Ramos (cell line): Measurements from ENCODE around the gene TIMM9.
"Not testable (repeated sequence)": the region's sequence is repeated elsewhere in the genome, so short reads cannot be mapped to it uniquely, and the experiment has no call there.

ENCODE experiments used
- in situ Hi-C: fragments of 300-500 bp; cut with MboI; formaldehyde crosslinking; loops from one replicate; pipeline ENCODE4 v1.14.3; 2022; ENCODE audit warnings: low sequenced_read_pairs; ENCODE audit not compliant: unreplicated experiment

The TIMM9 gene, protein sequence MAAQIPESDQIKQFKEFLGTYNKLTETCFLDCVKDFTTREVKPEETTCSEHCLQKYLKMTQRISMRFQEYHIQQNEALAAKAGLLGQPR

DNA sequence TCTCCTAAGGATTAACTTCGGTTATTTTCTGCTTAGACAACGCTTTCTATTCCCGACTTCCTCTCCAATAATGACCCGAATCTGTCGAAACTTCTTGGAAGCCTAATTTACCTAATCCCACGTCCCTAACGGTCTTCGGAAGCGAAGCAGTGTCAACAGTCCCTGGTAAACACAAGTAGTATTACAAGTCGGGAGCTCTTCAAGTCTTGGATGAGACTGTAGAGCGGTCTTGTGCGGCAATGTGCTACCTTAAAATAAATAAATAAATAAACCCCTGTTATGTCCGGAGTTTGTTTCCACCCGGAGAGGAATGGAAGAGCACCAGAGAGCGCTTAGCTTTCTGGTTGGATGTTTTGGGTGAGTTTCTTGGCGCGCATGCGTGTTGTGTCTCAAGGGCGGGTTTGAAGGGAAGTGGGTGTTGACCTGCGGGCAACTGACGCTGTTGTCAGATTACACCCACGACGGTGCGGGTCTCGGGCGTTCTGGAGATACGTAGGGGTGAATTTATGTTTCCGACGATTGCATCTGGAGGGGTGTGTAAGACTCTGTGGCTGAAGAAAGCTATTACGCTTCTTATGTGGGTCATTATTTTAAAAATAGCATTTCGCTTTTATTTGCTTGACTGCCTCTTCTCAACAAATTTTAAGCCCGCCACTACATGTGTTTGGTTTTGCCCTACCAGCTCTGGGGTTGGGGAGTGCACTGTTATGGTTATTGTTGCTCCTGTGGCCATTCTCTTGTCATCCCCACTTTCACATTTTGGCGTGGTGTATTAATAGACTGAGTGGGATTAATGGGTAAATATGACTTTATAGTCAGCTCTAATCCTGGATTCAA lies at the start of gene TIMM9, which contains the start of gene KIAA0586:
TSS of gene TIMM9 (minus strand) at position 251 of the 837 bp plus-strand sequence. CDS start 15,586 bp downstream, outside the sequence.
TSS of gene KIAA0586 (plus strand) at position 439 of the 837 bp plus-strand sequence. CDS start 546 bp downstream, outside the sequence.
- in situ Hi-C loops, result no loop called here

DNA sequence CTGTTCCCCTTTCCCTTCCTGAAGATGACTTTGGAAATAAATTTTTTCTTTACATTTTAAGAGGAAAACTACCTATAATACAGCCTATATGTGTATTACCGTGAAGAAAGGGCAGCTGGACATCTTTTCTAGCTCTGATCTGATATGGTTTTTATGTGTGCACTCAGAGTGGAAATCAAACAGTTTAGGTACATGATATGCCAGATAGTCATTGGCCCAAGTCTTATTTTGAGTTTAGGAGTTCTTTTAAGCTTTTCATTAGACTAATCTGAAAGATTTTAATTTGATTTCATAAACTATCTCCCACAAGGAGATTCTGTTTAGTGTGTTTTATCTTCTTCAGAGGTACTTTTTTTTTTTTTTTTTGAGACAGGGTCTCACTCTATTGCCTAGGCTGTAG lies 49.0 kb upstream of the TIMM9 start:
- in situ Hi-C loops, result no loop called here

DNA sequence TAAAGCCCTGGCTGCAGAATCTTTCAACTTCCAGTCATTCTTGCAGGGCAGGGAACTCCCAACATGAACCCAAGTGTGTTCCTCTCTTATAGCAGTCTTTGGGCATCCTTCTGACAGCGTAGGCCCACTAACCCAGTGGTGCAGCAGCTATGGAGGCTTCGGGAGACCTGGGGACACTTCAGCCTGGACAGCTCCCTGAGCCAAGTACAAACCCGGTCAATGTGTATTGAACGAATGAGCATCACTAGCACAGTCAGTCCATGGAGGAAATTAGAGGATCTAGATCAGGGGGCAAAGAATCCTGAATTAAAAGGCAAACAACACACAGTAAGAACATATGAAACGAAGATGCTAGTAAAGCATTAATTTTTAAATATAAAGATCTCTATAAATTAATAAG lies 42.0 kb upstream of the TIMM9 start:
- in situ Hi-C loops, result no loop called here

DNA sequence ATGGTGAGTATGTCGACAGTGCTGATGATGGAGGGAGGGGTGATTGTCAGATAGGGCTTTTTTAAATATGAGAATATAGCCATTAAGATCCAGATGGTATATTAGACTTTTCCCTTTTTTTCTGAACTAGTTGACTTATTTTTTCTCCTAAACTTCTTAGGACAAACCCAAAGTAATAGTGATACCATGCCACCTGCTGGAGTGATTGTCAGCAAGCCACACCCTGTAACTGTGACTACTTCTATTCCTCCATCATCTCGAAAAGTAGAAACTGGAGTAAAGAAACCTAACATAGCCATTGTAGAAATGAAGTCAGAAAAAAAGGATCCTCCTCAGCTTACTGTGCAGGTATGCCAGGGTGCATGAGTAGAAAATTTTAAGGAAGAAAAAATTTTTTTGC lies 40.2 kb upstream of the TIMM9 start:
- in situ Hi-C loops, result no loop called here

DNA sequence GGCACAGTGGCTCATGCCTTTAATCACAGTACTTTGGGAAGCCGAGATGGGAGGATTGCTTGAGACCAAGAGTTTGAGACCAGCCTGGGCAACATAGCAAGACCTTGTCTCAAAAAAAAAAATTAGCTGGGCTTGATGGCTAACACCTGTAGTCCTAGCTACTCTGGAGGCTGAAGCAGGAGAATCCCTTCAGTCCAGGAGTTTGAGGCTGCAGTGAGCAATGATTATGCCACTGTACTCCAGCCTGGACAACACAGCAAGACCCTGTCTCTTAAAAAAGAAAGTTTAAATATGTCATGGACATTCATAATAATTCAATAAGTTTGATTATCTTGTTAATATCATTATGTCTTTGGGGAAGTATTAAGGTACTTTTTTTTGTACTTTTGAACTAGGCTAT lies 39.1 kb upstream of the TIMM9 start:
- in situ Hi-C loops, result no loop called here

DNA sequence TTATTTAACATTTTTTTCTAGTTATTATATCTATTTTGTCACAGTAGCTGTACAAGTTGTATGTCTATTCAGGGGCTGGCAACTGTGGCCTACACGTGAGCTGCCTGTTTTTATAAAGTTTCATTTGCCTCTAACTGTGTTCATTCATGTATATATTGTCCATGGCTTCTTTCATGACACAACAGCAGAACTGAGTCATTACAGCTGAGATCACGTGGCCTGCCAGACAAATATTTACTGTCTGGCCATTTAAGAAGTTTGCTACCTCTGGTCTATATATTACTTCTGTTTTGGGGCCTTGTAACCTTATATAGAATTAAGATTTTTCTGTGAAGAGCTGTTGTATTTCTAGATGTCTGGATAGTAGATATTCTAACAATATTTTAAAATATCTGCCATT lies 38.1 kb upstream of the TIMM9 start:
- in situ Hi-C loops, result no loop called here

DNA sequence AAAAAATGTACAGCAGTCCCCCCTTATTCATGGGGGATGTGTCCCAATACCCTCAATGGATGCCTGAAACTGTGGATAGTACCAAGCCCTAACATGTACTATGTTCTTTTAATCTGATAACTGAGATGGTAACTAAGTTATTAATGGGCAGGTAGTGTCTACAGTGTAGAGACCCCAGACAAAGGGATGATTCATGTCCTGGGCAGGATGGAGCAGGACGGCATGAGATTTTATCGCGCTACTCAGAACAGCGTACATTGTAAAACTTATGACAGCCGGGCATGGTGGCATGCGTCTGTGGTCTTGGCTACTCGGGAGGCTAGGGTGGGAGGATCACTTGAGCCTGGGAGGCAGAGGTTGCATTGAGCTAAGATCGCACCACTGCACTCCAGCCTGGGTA lies 37.3 kb upstream of the TIMM9 start:
- in situ Hi-C loops, result no loop called here

DNA sequence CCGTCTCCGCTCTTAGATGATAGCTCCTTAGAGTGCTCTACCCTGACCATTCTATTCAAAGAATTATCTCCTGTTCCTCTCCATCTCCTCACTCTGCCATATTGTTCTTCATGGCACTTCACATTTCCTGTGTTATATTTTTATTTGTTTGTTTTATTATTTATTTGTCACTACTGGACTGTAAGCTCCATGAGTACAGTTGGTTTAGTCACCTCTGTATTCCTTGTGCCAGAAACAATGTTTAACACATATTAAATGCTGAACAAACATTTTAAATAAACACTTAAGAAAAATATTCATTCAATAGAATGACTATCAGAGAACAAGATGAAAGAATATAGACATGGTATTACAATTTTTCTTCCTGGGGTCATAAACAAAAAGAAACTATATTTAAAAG lies 35.8 kb upstream of the TIMM9 start:
- in situ Hi-C loops, result no loop called here

DNA sequence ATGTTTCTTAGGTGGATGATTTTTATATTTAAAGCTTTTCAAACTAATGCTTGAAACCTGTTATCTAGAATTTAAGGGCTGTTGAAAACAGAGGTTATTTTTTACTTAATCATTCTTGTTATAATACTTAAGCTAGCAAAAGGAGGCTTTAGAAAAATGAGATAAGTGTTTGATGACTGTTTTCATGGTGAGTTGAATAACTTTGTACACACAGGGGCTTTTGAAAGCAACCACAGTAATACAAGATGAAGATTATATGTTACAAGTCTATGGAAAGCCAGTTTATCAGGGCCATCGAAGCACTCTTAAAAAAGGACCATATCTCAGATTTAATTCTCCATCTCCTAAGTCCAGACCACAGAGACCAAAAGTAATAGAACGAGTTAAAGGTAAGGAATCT lies 33.4 kb upstream of the TIMM9 start:
- in situ Hi-C loops, result no loop called here

DNA sequence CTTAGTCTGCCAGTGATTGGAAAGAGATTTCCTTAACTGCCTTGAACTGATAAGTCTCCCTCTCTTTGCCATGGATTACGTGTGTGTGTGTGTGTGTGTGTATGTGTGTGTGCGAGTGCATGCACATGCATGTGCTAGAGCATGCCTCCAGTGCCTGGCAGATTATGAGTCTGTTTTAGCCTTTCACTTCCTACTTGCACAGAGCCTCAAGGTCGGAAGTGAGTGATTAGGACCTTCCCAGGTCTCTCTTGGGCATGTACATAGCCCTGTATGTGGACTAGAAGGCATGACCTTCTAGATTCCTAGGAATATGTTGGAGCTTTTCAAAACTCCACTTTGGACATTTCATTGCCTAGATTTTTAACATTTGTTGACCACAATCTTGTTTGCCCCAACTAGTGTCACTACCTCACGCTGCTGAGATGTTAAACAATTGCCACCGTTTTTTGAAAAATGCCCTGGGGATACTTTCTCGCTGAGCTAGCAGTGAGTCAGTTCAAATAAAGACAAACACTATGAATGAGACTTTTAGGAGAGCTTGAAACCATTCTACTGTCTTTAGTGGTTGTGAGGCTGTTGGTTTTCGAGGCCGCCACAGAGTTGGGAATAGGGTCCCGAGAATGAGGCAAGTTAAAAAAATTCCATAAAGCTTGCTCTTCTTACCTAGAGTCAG lies 28.4 kb upstream of the TIMM9 start:
- in situ Hi-C loops, result no loop called here

DNA sequence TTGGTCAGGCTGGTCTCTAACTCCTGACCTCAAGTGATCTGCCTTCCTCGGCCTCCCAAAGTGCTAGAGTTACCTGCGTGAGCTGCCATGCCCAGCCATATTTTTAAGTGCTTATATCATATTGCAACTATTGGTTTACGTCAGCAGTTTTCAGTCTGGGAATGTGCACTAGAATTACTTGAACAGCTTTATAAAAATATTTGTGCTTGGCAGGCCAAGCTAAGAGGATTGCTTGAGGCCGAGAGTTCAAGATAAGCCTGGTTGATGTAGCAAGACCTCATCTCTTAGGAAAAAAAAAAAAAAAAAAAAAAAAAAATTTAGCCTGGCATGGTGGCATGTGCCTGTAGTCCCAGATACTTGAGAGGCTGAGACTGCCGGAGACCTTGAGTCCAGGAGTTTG lies 17.3 kb upstream of the TIMM9 start:
- in situ Hi-C loops, result no loop called here

DNA sequence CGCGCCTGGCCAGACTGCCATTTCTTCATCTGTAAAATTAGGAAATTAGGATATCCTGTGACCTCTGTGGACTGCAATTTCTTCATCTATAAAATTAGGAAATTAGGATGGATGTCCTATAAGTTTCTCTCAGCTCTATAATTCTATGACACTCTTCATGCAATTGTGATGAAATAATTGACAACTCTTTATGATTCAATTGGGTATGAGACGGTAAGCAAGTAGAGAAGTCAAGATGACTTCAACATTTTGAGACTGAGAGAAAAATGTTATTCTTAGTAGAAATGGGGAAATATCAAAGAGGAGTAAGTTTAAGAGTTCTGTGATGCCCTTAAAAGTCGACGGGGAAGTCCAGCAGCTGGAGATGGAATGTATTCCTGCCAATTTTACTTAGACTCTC lies 12.1 kb upstream of the TIMM9 start:
- in situ Hi-C loops, result no loop called here

DNA sequence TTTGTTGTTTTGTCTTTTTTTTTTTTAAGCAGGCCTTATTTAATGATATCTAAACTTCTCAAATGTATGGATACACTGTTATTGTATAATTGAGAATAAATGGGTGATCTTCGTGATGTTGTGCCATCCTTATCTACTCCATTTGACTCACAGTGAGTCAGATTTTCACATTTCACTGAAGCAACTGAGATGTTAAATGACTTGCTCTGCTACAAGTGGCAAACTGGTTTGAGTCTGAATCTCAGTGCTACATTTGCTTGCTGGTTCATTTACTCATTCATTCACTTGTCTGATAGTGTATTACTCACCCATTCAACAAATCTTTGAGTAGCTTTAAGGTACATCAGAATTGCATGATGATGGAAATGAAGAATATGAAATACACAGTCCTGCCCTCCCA lies 2.8 kb upstream of the TIMM9 start:
- in situ Hi-C loops, result no loop called here

DNA sequence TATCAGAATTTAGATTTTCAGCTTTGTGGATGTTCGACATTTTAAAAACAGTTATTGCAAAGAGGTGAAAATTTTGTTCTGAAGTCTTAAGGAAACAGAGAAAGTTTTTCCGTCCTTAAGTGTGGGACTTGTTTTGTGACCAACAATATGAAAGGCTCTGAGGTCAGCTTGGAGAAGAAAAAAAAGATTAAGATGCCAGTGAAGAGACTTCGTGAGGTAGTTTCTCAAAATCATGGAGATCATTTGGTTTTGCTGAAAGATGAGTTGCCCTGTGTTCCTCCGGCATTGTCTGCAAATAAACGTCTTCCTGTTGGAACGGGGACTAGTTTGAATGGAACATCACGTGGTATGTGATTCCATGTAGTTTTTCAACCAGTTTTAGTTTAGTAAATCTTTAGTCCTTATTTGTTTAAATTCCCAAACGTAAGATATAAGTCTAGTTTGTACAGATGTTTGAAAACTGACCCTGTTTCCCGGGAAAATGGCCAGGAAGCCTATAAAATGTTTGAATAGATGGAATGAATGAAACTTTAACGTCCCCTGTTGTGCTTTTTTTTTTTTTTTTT lies 870 bp upstream of the TIMM9 start:
- in situ Hi-C loops, result no loop called here

DNA sequence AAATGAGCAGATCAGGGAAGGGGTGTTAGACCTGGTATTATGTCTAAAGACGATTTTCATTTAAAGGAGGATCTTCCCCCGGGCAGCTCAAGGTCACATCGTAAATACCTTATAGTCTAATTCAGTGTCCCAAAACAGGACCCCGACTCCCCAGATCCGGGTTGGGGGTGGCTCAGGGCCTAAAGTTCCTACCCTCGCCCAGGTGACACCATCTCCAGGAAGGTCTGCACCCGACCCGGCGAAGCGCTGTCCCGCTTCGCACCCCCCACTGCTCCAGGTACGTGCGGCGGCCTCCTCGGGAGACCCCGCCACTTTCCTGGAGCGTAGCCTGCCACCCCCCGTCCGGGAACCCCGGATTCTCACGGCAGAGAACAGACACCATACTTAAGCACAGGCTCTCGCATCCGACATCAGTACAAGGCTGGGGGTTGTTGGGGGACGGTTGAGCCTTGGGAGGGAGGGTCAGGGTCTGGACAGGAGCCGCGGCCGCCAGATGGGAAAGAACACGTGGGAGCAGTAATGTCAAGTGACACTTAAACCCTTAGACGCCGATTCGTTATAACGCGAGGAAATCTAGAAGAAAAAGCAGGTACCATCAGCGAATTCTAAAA lies 556 bp downstream of the TIMM9 start:
- in situ Hi-C loops, result no loop called here

DNA sequence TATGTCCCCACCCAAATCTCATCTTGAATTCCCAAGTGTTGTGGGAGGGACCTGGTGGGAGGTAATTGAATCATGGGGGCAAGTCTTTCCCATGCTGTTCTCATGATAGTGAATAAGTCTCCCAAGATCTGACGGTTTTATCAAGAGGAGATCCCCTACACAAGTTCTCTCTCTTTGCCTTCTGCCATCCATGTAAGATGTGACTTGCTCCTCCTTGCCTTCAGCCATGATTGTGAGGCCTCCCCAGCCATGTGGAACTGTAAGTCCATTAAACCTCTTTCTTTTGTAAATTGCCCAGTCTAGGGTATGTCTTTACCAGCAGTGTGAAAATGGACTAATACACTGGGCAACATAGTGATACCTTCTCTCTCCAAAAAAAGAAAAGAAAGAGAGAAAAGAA lies 10.4 kb downstream of the TIMM9 start:
- in situ Hi-C loops, result not testable (repeated sequence)

DNA sequence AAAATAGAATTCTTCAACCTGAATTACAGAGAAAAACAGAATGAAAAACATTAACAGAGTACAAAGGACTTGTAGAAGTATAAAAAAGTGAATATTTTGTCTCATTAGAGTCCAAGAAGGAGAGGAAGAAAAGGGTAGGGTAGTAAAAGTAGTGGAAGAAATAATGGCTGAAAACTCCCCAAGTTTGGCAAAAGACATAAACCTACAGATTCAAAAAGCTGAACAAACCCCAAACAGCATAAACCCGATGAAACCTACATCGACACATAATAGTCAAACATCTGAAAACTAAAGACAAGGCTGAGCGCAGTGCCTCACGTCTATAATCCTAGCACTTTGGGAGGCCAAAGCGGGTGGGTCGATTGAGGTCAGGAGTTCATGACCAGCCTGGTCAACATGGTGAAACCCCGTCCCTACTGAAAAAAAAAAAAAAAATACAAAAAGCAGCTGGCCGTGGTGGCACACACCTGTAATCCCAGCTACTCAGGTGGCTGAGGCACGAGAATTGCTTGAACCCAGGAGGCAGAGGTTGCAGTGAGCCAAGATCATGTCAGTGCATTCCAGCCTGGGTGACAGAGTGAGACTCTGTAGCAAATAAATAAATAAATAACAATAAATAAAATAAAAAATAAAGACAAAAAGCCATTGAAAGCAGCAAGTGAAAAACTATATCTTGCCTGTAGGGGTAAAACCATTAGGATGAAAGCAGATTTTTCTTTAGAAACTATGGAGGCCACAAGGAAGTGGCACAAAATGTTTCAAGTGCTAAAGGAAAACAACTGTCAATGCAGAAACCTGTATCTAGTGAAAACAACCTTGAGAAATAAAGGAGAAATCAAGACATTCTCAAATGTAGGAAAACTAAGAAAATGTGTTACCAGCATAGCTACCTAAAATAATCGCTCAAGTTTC lies 11.4 kb downstream of the TIMM9 start:
- in situ Hi-C loops, result no loop called here

DNA sequence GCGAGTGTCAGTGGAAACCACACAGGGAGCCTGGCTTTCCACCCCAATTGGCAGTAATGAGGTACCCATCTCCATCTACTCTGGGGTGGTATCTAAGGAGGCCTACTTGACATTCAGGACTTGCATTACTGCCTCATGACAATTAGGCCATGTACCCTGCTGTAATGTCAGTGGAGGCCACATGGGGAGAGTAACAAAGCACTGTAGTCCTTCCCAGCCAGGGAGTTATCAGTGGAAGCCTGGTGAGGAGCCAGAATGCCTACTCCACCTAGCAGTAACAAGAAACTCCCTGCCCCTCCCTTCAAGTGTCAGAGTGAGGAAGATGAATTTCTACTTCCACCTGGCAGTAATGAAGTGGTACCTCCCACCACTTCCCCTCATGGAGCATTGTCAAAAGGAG lies 12.5 kb downstream of the TIMM9 start:
- in situ Hi-C loops, result no loop called here

DNA sequence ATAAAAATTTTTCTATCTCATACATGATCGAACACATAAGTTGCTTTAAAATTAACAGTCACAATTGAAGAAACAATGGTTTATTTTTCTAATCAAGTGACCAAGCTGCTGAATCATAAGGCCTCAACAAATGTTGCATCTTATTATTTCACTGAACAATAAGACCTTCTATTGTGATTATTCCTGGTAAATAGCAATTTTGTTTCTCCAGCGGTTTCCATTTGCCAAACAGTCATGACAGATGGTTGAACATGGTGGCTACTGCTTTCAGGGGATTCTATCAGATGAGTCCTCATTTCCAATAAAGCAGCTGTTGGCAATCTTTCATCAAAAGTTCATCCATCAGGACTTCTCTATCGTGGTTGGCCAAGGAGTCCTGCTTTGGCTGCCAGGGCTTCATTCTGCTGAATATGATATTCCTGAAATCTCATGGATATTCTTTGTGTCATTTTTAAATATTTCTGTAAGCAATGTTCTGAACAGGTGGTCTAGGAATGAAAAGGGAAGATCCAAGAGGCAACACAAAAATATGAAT lies 18.6 kb downstream of the TIMM9 start:
- in situ Hi-C loops, result no loop called here
